Keratinocyte (primary cell): ENCODE data around the gene TMEM244.

ENCODE experiments used
- EZH2 ChIP-seq: IDR thresholded peaks from one replicate; pipeline ENCODE4 v1.6.1; 2012; ENCODE audit warnings: inconsistent platforms, mild to moderate bottlenecking, low read length, moderate library complexity
- TF ChIP-seq, protein P1 (sequence below), 3 experiments: IDR thresholded peaks in 1 of 3; conservative IDR thresholded peaks in 1 of 3; optimal IDR thresholded peaks in 1 of 3; 2 replicates in 2 of 3; 3 replicates in 1 of 3; pipeline versions ENCODE3 to v1.5.1; 2011; ENCODE audit warnings: low read length in 3 of 3, mild to moderate bottlenecking in 3 of 3, moderate library complexity in 2 of 3, control low read depth in 1 of 3, inconsistent platforms in 1 of 3; ENCODE audit not compliant: insufficient read depth in 2 of 3; ENCODE audit errors: extremely low read depth in 1 of 3

DNA sequence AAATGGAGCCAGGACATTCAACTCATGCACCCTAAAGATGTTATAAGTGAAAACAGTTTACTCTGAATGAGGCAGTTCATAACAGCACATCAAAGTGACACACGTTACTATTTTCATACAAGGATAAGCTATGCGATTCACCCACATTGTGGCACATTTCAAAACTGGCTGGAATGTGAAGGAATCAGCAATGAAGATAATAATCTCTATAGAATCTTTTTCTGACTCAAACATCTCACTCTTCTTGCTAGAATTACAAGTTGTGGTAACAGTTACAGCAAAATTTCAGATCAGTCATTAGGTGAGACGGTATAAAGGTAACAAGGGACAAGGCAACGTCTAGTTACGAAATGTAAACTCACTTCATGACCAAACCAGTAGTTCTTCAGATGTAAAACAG, 17.5 kb downstream of the TMEM244 start:
- TF ChIP-seq EZH2, result no peak
- TF ChIP-seq, protein P1, sequence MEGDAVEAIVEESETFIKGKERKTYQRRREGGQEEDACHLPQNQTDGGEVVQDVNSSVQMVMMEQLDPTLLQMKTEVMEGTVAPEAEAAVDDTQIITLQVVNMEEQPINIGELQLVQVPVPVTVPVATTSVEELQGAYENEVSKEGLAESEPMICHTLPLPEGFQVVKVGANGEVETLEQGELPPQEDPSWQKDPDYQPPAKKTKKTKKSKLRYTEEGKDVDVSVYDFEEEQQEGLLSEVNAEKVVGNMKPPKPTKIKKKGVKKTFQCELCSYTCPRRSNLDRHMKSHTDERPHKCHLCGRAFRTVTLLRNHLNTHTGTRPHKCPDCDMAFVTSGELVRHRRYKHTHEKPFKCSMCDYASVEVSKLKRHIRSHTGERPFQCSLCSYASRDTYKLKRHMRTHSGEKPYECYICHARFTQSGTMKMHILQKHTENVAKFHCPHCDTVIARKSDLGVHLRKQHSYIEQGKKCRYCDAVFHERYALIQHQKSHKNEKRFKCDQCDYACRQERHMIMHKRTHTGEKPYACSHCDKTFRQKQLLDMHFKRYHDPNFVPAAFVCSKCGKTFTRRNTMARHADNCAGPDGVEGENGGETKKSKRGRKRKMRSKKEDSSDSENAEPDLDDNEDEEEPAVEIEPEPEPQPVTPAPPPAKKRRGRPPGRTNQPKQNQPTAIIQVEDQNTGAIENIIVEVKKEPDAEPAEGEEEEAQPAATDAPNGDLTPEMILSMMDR (optimal IDR thresholded peaks at IDR 0.05 in 1 of 3, IDR thresholded peaks at IDR 0.05 in 1 of 3, conservative IDR thresholded peaks at IDR 0.05 in 1 of 3; ENCODE audit: extremely low read depth in 1 of 3, insufficient read depth in 2 of 3, low read length in 3 of 3), result no peak
